Measurements from ENCODE around the gene SARDH.

SARDH gene

GRCh38 chr9:133731876-133732638 lies 6.1 kb downstream of the SARDH start:
- DNase-seq: no peak

GRCh38 chr9:133730994-133731715 lies 7.0 kb downstream of the SARDH start:
- DNase-seq: no peak

- DNase-seq: no peak
Observed at GRCh38 chr9:133729617-133730281, 8.4 kb downstream of the SARDH start.

- no peak for DNase-seq
Observed at GRCh38 chr9:133728856-133729616, 9.1 kb downstream of the SARDH start.

- peak; percentile 51 for DNase-seq
Observed at GRCh38 chr9:133727876-133728441, 10.2 kb downstream of the SARDH start.

- peak; percentile 49 for DNase-seq
Observed at GRCh38 chr9:133727277-133727875, 10.8 kb downstream of the SARDH start.

- DNase-seq: peak; percentile 82
Observed at GRCh38 chr9:133726401-133727276, 11.5 kb downstream of the SARDH start.

GRCh38 chr9:133725886-133726285 lies 12.3 kb downstream of the SARDH start:
- peak; percentile 41 for DNase-seq

- no peak for DNase-seq
Observed at GRCh38 chr9:133718563-133719315, 19.4 kb downstream of the SARDH start.

- no peak for DNase-seq
Observed at GRCh38 chr9:133717113-133718031, 20.8 kb downstream of the SARDH start.

GRCh38 chr9:133716564-133717112 lies 21.5 kb downstream of the SARDH start:
- no peak for DNase-seq

- DNase-seq: no peak
Observed at GRCh38 chr9:133715866-133716563, 22.1 kb downstream of the SARDH start.

GRCh38 chr9:133715295-133715865 lies 22.8 kb downstream of the SARDH start:
- DNase-seq: no peak

- DNase-seq: no peak
Observed at GRCh38 chr9:133714606-133715294, 23.4 kb downstream of the SARDH start.

- DNase-seq: no peak
Observed at GRCh38 chr9:133713960-133714495, 24.1 kb downstream of the SARDH start.

- no peak for DNase-seq
Observed at GRCh38 chr9:133713150-133713959, 24.8 kb downstream of the SARDH start.
